ENCODE results near the gene DYRK1A.

DYRK1A gene

GRCh38 chr21:37450445-37450941 is 83.9 kb downstream of the DYRK1A start:
- no peak for DNase-seq (ENCODE audit: low read depth)

- peak; percentile 41 for DNase-seq (ENCODE audit: low read depth)
Measured at GRCh38 chr21:37451446-37451845, 84.9 kb downstream of the DYRK1A start.

- no peak for DNase-seq (ENCODE audit: low read depth)
Measured at GRCh38 chr21:37452227-37452626, 85.7 kb downstream of the DYRK1A start.

GRCh38 chr21:37453350-37453749 is 86.8 kb downstream of the DYRK1A start:
- DNase-seq (ENCODE audit: low read depth) = no peak

GRCh38 chr21:37454869-37455503 is 88.4 kb downstream of the DYRK1A start:
- no peak for DNase-seq (ENCODE audit: low read depth)

GRCh38 chr21:37455504-37455911 is 88.9 kb downstream of the DYRK1A start:
- no peak for DNase-seq (ENCODE audit: low read depth)

GRCh38 chr21:37458669-37459276 is 92.2 kb downstream of the DYRK1A start:
- no peak for DNase-seq (ENCODE audit: low read depth)

- no peak for DNase-seq (ENCODE audit: low read depth)
Measured at GRCh38 chr21:37459575-37459974, 93.0 kb downstream of the DYRK1A start.

- DNase-seq (ENCODE audit: low read depth) = no peak
Measured at GRCh38 chr21:37460196-37460595, 93.6 kb downstream of the DYRK1A start.

GRCh38 chr21:37461479-37461878 is 94.9 kb downstream of the DYRK1A start:
- DNase-seq (ENCODE audit: low read depth) = no peak

GRCh38 chr21:37462087-37462861 is 95.7 kb downstream of the DYRK1A start:
- DNase-seq (ENCODE audit: low read depth) = no peak

- DNase-seq (ENCODE audit: low read depth) = peak; percentile 14
Measured at GRCh38 chr21:37463083-37463801, 96.7 kb downstream of the DYRK1A start.

- no peak for DNase-seq (ENCODE audit: low read depth)
Measured at GRCh38 chr21:37467082-37467481, 100.5 kb downstream of the DYRK1A start.

- no peak for DNase-seq (ENCODE audit: low read depth)
Measured at GRCh38 chr21:37468909-37469308, 102.3 kb downstream of the DYRK1A start.

- no peak for DNase-seq (ENCODE audit: low read depth)
Measured at GRCh38 chr21:37469441-37469840, 102.9 kb downstream of the DYRK1A start.

- DNase-seq (ENCODE audit: low read depth) = no peak
Measured at GRCh38 chr21:37472581-37472980, 106.0 kb downstream of the DYRK1A start.

GRCh38 chr21:37473491-37473890 is 106.9 kb downstream of the DYRK1A start:
- no peak for DNase-seq (ENCODE audit: low read depth)

GRCh38 chr21:37474342-37474741 is 107.8 kb downstream of the DYRK1A start:
- no peak for DNase-seq (ENCODE audit: low read depth)

GRCh38 chr21:37475186-37475868 is 108.8 kb downstream of the DYRK1A start:
- no peak for DNase-seq (ENCODE audit: low read depth)

GRCh38 chr21:37478794-37479193 is 112.2 kb downstream of the DYRK1A start:
- no peak for DNase-seq (ENCODE audit: low read depth)

- no peak for DNase-seq (ENCODE audit: low read depth)
Measured at GRCh38 chr21:37483776-37484175, 117.2 kb downstream of the DYRK1A start.
